ENCODE data around the gene DRD3.

Gene DRD3

GRCh38 chr3:114093016-114093380, 85.9 kb downstream of the DRD3 start:
- Histone ChIP-seq H3K27me3 (ENCODE audit: low read depth, low read length) (no peaks in the 10 kb centered on the region), H3K4me1 (ENCODE audit: control insufficient read depth in 1 of 2, insufficient read depth in 2 of 2, low read length in 2 of 2) (no peaks in the 10 kb centered on the region), H3K9me3 (ENCODE audit: control insufficient read depth in 1 of 2, low read length in 2 of 2) (no peaks in the 10 kb centered on the region), H3K36me3 (ENCODE audit: control insufficient read depth in 1 of 2, insufficient read depth in 2 of 2, low read length in 2 of 2) (peaks cover 0 to under 1% of the 10 kb centered on the region in 2 donors), H3K4me3 (ENCODE audit: low read depth in 1 of 2, low read length in 2 of 2) (no peak overlapping the region), H3K27ac (ENCODE audit: low read length) (no peak overlapping the region)

DNA sequence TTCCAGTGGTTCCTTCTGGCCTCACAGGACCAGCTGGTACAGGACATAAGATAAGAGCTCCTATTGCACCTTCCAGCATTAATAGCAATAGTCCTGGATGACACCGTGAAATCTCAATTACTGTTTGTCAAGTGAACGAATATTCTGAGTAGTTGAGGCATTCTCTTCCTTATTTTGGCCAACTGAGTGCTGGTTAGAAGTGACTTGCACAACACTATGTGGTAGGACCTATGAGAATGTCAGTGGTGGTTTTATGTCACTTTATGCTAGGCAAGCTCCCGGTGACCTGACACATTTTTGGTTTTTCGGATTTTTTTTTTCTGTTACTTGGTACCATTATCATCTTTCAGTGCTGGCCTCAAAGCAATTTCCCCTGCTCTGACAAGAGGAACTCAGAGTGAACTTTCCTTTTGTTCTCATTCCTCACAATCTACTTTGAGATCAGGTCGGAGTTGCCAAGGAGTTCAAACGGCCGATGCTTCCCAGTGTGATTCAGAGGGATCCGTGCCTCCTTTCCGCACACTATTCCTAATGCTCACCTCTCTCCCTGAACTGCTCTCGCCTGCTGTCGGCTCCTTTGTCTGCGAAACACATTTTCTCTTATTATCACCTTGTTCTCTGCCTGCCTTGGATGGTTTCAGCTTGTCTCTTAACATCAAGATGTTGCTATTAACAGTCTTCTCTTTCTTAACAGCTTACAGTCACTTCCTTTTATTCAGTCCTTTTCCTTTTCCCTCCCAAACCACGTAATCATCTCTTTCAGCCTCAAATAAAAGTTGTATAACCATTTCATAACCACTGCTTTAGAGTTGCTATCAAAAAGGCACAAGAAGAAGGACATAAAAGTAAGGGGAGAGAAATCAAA, 86.5 kb downstream of the DRD3 start:
- H3K27ac ChIP-seq (ENCODE audit: low read length) = peak overlapping the region; percentile 19
- no peak overlapping the region for H3K4me3 ChIP-seq (ENCODE audit: low read depth in 1 of 2, low read length in 2 of 2)
- H3K9me3 ChIP-seq (ENCODE audit: control insufficient read depth in 1 of 2, low read length in 2 of 2) = no peaks in the 10 kb centered on the region
- H3K4me1 ChIP-seq (ENCODE audit: control insufficient read depth in 1 of 2, insufficient read depth in 2 of 2, low read length in 2 of 2) = no peaks in the 10 kb centered on the region
- H3K27me3 ChIP-seq (ENCODE audit: low read depth, low read length) = no peaks in the 10 kb centered on the region
- peaks cover 0 to 7% of the 10 kb centered on the region in 2 donors for H3K36me3 ChIP-seq (ENCODE audit: control insufficient read depth in 1 of 2, insufficient read depth in 2 of 2, low read length in 2 of 2)

- Histone ChIP-seq H3K4me1 (ENCODE audit: control insufficient read depth in 1 of 2, insufficient read depth in 2 of 2, low read length in 2 of 2) (no peaks in the 10 kb centered on the region), H3K36me3 (ENCODE audit: control insufficient read depth in 1 of 2, insufficient read depth in 2 of 2, low read length in 2 of 2) (peaks cover 21 to 25% of the 10 kb centered on the region in 2 donors), H3K4me3 (ENCODE audit: low read depth in 1 of 2, low read length in 2 of 2) (no peak overlapping the region), H3K27ac (ENCODE audit: low read length) (no peak overlapping the region), H3K27me3 (ENCODE audit: low read depth, low read length) (no peaks in the 10 kb centered on the region), H3K9me3 (ENCODE audit: control insufficient read depth in 1 of 2, low read length in 2 of 2) (no peaks in the 10 kb centered on the region)
Observed at GRCh38 chr3:114089675-114090074, 89.2 kb downstream of the DRD3 start.

- no peak overlapping the region for H3K27ac ChIP-seq (ENCODE audit: low read length)
- no peaks in the 10 kb centered on the region for H3K27me3 ChIP-seq (ENCODE audit: low read depth, low read length)
- H3K4me3 ChIP-seq (ENCODE audit: low read depth in 1 of 2, low read length in 2 of 2) = no peak overlapping the region
- peaks cover 26 to 44% of the 10 kb centered on the region in 2 donors for H3K36me3 ChIP-seq (ENCODE audit: control insufficient read depth in 1 of 2, insufficient read depth in 2 of 2, low read length in 2 of 2)
- no peaks in the 10 kb centered on the region for H3K4me1 ChIP-seq (ENCODE audit: control insufficient read depth in 1 of 2, insufficient read depth in 2 of 2, low read length in 2 of 2)
- H3K9me3 ChIP-seq (ENCODE audit: control insufficient read depth in 1 of 2, low read length in 2 of 2) = no peaks in the 10 kb centered on the region
Observed at GRCh38 chr3:114086356-114086755, 92.5 kb downstream of the DRD3 start.

DNA sequence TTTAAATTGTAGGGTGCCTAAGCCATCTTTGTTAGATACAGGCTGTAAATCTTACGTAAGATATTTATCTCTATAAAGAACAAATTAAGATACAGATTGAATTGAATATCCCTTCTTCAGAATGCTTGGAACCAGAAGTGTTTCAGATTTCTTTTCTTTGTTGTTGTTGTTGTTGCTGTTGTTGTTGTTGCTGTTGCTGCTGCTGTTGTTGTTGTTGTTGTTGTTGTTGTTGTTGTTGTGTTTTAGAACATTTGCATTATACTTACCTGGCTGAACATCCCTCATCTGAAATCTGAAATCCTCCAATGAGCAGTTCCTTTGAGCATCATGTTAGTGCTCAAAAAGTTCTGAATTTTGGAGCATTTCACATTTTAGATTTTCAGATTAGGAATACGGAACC, 95.7 kb downstream of the DRD3 start:
- no peaks in the 10 kb centered on the region for H3K27me3 ChIP-seq (ENCODE audit: low read depth, low read length)
- no peak overlapping the region for H3K27ac ChIP-seq (ENCODE audit: low read length)
- H3K9me3 ChIP-seq (ENCODE audit: control insufficient read depth in 1 of 2, low read length in 2 of 2) = no peaks in the 10 kb centered on the region
- H3K36me3 ChIP-seq (ENCODE audit: control insufficient read depth in 1 of 2, insufficient read depth in 2 of 2, low read length in 2 of 2) = peaks cover 43 to 63% of the 10 kb centered on the region in 2 donors
- no peak overlapping the region for H3K4me3 ChIP-seq (ENCODE audit: low read depth in 1 of 2, low read length in 2 of 2)
- no peaks in the 10 kb centered on the region for H3K4me1 ChIP-seq (ENCODE audit: control insufficient read depth in 1 of 2, insufficient read depth in 2 of 2, low read length in 2 of 2)

GRCh38 chr3:114081037-114081436, 97.8 kb downstream of the DRD3 start:
- H3K27ac ChIP-seq (ENCODE audit: low read length) = no peak overlapping the region
- peaks cover 44 to 61% of the 10 kb centered on the region in 2 donors for H3K36me3 ChIP-seq (ENCODE audit: control insufficient read depth in 1 of 2, insufficient read depth in 2 of 2, low read length in 2 of 2)
- H3K4me3 ChIP-seq (ENCODE audit: low read depth in 1 of 2, low read length in 2 of 2) = no peak overlapping the region
- no peaks in the 10 kb centered on the region for H3K27me3 ChIP-seq (ENCODE audit: low read depth, low read length)
- no peaks in the 10 kb centered on the region for H3K9me3 ChIP-seq (ENCODE audit: control insufficient read depth in 1 of 2, low read length in 2 of 2)
- H3K4me1 ChIP-seq (ENCODE audit: control insufficient read depth in 1 of 2, insufficient read depth in 2 of 2, low read length in 2 of 2) = no peaks in the 10 kb centered on the region

- Histone ChIP-seq H3K27ac (ENCODE audit: low read length) (no peak overlapping the region), H3K4me3 (ENCODE audit: low read depth in 1 of 2, low read length in 2 of 2) (no peak overlapping the region), H3K9me3 (ENCODE audit: control insufficient read depth in 1 of 2, low read length in 2 of 2) (no peaks in the 10 kb centered on the region), H3K4me1 (ENCODE audit: control insufficient read depth in 1 of 2, insufficient read depth in 2 of 2, low read length in 2 of 2) (no peaks in the 10 kb centered on the region), H3K27me3 (ENCODE audit: low read depth, low read length) (no peaks in the 10 kb centered on the region), H3K36me3 (ENCODE audit: control insufficient read depth in 1 of 2, insufficient read depth in 2 of 2, low read length in 2 of 2) (peaks cover 41 to 59% of the 10 kb centered on the region in 2 donors)
Observed at GRCh38 chr3:114080201-114080600, 98.7 kb downstream of the DRD3 start.

DNA sequence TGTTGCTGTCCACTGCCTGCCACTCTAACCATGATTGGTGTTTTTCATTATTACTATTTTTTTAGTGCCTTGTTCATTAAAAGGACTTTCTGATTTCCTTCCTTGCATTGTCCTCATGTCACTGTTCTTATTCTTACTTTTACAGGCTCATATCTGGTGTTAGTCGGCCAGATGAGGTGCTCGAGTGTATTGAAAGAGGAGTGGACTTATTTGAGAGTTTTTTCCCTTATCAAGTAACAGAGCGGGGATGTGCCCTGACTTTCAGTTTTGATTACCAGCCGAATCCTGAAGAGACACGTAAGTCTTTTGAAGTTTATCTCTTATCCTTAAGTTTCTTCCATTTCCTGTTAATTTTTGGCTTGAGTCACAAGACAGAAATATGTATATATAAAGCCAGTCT, 99.1 kb downstream of the DRD3 start:
- Histone ChIP-seq H3K4me3 (ENCODE audit: low read depth in 1 of 2, low read length in 2 of 2) (no peak overlapping the region), H3K4me1 (ENCODE audit: control insufficient read depth in 1 of 2, insufficient read depth in 2 of 2, low read length in 2 of 2) (no peaks in the 10 kb centered on the region), H3K27ac (ENCODE audit: low read length) (no peak overlapping the region), H3K27me3 (ENCODE audit: low read depth, low read length) (no peaks in the 10 kb centered on the region), H3K36me3 (ENCODE audit: control insufficient read depth in 1 of 2, insufficient read depth in 2 of 2, low read length in 2 of 2) (peaks cover 40 to 63% of the 10 kb centered on the region in 2 donors), H3K9me3 (ENCODE audit: control insufficient read depth in 1 of 2, low read length in 2 of 2) (no peaks in the 10 kb centered on the region)

DNA sequence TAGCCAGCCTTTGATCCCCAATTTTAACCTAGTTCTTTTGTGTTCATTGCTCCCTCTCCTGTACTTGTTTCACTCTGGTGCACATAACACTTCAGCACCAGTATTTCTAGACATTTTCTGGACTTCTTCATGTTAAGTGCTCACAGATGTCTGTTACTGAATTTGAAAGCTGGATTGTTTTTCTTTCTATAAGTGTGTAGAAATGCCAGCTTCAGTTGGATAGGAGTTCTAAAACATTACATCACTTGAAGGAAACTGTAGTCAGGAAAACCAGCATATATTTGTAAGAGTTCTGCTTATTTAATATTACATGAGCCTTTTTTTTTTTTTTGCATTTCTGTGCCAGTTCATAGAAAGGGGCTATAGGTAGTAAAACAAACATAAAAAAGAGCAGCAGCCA, 100.7 kb downstream of the DRD3 start:
- Histone ChIP-seq H3K27me3 (ENCODE audit: low read depth, low read length) (no peaks in the 10 kb centered on the region), H3K27ac (ENCODE audit: low read length) (no peak overlapping the region), H3K4me1 (ENCODE audit: control insufficient read depth in 1 of 2, insufficient read depth in 2 of 2, low read length in 2 of 2) (no peaks in the 10 kb centered on the region), H3K9me3 (ENCODE audit: control insufficient read depth in 1 of 2, low read length in 2 of 2) (no peaks in the 10 kb centered on the region), H3K4me3 (ENCODE audit: low read depth in 1 of 2, low read length in 2 of 2) (no peak overlapping the region), H3K36me3 (ENCODE audit: control insufficient read depth in 1 of 2, insufficient read depth in 2 of 2, low read length in 2 of 2) (peaks cover 47 to 68% of the 10 kb centered on the region in 2 donors)
